ENCODE results near the gene SMAD3.

SMAD3 gene

DNA sequence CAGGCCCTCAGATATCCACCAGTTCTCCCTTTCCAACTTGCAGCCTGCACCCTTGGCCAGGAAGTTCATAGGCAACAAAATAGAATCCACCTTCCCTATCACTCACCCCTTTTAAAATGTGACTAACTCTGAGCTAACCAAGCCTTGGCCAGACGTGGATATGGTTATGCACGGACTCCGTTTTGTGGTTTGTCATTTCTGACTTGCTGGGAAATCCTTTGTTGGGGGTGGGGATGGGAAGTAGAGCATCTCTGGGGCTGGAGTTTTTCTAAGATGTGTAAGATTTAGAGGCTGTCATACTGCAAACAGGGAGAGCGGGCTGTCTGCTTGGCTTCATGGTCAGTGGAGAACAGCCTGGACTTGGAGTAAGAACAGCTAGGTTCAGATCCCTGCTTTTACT is 62.6 kb downstream of the SMAD3 start:
- peak; percentile 24 for DNase-seq

GRCh38 chr15:67130166-67130565 is 64.8 kb downstream of the SMAD3 start:
- DNase-seq: peak; percentile 12

DNA sequence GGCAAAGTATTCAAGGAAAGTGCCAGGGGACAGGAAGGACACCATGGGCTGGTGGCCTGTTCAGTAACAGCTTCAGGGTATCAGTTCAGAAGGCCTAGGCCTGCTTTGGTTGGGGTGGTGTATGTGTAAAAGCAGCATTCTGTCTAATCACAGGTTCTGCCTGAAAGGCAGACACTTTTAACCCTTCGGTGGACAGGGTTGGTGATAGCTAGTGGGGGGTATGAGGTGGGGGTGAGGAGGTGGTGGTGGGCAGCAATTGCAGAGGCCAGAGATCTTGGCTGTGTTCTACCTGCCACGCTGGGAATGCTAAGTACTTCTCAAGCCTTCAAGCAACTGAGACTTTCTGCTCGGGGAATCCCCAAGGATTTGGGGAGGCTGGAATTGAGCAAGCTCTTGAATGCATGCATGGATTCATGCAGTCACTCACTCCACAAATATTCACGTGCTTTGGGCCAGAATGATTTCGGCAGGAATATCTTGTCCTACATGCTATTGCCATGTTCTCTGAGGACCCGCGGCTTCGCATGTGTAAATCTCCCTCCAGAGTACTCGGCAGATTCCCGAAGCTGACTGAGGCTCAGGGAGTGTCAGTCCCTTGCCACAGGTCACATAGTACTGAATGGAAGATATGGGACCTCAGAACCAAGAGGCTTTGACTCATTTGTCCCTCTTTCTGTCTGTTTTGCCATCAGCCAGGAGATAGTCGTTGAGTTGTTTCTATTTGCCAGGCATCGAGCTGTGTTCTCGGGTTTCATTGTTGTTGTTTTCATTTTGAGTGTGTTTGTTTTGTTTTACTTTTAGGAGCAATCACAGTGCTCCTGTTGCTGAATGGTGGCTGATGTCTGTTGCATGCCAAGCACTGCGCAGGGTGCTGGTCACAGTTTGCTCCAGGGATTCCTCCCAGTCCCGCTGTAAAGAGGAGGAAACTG is 65.5 kb downstream of the SMAD3 start:
- no peak for DNase-seq

DNA sequence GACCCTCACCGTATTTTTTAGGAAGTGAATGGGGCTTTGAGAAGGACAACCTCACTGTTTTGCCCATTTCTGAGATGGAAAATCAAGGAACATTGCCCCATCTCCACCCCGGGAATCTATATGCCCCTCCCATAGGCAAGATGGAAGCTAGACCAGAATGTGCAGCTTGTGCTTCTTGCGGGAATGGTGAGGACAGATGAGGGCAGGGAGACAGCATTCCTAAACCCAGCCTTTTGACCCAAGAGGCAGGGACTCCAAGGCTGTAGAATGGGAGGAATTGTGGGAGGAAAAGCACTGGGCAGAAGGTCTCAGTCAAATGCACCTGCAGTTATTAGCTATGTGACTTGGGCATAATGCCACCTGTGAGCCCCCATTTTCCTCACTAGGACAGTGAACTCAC is 66.9 kb downstream of the SMAD3 start:
- DNase-seq: no peak

- DNase-seq: no peak
Observed at GRCh38 chr15:67133026-67133425, 67.6 kb downstream of the SMAD3 start.

- DNase-seq: no peak
Observed at GRCh38 chr15:67133738-67134066, 68.3 kb downstream of the SMAD3 start.

- no peak for DNase-seq
Observed at GRCh38 chr15:67134067-67134838, 68.9 kb downstream of the SMAD3 start.

DNA sequence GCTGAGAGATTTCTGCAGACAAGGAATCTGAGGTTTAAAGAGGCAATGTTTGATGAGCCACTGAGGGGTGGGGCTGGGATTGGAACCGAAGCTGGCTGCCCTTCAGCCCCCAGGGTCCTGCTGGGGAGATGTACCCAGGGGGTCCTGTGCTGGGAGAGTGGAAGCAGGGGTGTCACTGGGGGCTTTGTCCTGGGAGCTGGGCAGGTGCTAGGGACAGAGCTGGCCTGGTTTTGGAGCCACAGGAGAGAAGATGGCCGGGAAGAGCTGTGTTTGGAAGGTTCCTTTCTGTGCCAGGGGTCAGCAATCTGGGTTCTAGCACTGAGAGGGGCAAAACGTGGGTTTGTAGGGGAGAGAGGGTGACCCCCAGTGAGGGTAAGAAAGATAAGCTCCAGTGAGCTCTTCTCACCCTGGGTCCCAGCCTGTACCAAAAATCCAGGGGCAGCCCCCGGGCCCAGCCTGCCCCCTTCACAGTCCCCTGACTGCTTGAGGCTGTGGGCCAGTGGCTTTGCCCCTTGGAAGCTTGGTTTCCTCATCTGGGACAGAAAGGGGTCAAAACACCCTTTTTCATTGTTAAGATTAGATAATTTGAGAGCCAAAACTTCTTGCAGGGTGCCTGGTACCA is 69.6 kb downstream of the SMAD3 start:
- DNase-seq: no peak

DNA sequence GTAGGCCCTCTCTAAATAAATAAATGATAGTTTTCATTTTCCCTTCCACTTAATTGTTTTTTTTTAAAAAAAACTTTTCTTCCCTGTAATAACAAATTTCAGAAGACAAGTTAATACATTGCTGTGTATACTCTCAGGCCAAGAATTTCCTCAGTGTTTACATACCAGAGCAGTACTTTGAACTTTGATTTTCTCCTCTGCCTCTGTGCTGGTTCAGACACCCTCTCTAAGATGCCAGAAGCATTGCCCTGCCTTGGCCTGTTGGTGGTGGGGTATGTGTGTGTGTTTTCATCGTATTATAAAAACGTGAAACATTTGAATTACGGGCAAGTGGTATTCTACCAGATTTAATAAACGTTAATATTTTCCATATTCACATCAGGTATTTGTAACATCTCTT is 70.1 kb downstream of the SMAD3 start:
- DNase-seq: no peak

GRCh38 chr15:67136802-67137201 is 71.4 kb downstream of the SMAD3 start:
- DNase-seq: no peak

DNA sequence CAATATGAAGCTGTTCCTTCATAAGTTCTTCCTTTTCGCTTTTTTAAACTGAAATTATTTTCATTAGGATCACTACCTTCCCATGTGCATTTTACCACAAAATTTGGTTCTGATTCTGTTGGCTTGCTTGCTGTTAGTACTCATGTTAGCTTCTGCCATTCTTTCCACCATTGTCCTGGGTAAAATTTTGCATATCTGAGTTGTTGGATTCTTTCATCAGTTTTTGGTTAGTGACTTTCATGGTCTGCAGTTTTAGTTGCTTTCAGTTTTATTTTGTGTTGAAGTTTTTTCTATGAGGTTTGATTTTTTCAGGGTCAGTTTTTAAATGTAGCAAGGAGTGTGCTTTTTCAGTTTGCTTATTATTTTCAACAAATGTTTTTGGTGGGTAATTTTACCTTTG is 71.9 kb downstream of the SMAD3 start:
- DNase-seq: no peak

GRCh38 chr15:67137951-67138848 is 72.8 kb downstream of the SMAD3 start:
- DNase-seq: no peak

DNA sequence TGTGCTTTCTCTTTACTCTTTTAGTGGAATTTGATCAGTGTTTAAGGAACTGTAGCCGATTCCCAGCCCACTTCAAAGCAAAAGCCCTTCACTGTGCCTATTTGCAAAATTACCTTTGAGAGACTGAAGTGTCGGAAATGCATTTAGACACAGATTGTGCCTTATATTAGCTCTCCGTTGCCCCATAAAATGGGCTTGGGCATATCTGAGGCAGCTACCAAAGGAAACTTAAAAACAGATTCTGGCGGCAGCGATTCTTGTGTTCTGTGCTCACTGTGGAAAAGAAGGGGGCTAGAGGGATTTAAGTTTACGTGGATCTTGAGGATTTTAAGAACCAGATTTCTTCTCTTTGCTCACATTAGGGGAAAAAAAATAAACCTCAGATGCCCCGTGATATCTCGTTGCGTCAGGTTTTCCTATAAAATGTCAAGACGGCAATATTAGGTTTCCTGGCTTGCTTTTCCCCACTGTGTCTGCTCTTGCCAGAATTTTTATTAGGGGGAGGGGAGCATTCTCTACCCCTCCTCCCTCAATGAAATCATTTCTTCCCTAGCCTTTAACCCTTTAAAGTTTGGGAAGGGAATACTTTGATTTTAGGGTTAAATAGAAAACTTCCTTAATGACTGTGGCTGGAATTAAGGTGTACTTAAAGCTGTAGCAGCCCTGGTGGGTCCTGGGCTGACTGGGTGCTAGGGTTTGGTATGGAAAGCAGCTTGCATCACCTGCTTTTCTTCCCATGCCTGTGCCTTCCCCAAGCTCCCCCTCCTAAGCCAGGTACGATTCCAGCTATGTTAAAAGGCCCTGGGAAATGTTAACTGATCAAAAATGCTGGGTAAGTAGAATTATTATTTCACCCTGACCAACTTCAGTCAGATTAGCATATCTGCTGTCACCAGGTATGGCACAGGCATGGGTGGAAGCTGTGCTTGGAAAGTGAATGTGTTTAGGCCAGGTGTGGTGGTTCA is 73.8 kb downstream of the SMAD3 start:
- no peak for DNase-seq

- no peak for DNase-seq
Observed at GRCh38 chr15:67140078-67140833, 74.9 kb downstream of the SMAD3 start.

DNA sequence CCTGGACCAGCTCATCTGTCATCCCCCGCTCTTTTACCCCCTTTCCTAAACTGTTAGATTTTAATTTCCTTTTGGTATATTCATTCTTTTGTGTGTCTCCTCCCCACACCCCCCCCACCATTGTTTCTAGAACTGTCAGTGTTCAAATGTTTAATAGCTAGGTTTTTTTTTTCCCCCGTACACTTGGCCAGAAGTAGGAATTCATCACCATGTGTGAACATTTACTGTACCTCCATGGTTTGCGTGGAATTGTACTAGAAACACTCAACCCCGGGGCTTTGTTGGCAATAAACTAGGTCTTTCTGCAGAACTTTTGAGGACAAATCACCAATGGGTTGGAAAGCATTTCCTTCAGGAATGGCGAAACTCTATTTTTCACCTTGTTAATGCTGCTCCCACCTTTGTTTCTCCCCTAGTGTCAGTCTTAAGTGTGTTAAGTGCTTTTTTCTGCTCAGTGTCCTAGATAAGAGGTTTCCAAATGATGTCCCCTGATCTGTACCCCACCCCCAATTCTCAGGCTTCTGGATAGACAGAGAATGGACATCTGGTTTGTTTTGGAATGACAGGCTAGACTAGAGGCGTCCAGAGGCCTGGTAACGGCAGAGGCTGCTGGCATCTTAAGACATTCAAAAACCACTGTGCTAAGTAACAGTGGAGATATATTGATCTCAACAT is 76.8 kb downstream of the SMAD3 start:
- no peak for DNase-seq

GRCh38 chr15:67142767-67143100 is 77.3 kb downstream of the SMAD3 start:
- no peak for DNase-seq

DNA sequence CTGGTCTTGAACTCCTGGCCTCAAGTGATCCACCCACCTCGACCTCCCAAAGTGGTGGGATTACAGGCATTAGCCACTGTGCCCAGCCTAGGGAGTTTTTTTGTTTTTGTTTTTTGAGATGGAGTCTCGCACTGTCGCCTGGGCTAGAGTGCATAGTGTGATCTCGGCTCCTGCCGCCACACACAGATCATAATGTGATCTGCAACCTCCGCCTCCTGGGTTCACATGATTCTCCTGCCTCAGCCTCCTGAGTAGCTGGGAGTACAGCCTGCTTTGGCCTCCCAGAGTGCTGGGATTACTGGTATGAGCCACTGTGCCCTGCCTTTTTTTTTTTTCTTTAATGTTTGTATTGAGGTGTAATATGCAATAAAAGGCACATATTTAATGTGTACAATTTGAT is 78.2 kb downstream of the SMAD3 start:
- DNase-seq: no peak

DNA sequence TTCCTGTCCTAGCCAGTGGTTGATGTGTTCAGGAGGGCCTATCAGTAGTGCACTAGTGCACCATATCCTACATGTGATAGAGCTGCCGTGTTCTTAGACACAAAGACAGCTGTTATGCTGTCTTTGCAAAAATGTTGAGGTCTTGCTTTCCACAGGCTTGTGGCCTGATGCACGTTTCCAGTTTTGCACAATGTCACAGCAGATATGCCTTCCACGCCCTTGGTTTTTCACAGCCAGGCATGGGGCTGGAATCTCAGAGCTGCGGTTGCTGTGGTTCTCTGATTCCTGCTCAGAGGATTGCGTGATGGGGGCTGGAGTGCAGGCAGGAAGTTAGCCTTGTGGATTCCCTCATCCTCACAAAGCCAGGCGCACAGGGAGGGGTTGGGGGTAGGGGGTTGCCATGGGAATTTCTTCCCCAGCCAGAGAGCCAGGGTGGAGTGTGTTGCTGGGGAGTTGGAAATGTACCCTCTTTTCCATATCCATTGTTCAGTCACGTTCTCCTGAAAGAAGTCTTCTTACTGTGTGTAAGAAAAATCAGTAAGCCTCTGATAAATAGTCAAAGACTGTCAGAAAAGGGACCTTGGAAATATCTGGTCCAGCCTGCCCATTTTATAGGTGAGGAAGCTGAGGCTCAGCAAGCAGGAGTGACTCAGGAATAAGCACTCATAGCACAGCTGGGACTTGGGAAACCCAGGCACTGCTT is 79.4 kb downstream of the SMAD3 start:
- no peak for DNase-seq

- DNase-seq: no peak
Observed at GRCh38 chr15:67145312-67145610, 79.9 kb downstream of the SMAD3 start.

DNA sequence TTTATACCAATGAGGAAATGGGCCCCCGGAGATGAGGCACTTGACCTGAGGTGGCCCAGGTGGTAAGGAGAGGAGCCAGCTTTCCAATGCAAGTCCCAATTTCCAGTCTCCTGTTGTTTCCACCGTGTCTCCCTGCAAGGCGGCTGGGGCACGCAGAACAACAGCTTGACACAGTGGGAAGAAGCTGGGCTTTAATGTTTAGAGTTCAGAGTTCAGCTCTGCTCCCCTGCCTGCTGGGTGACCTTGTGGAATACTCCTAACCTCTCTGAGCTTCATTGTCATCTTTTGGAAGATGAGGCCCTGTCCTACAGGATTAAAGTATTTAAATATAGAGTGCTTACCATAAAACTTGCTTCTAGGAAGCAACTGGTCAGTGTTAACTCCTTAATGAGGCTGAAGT is 80.3 kb downstream of the SMAD3 start:
- DNase-seq: no peak

Data from right hindlimb (tissue), 1 donor.